HG03521 (cell line): Measurements from ENCODE around the gene CWC27.
"Not testable (repeated sequence)": the region's sequence is repeated elsewhere in the genome, so short reads cannot be mapped to it uniquely, and the experiment has no call there.

Experiments used
- ATAC-seq: cut with Tn5 transposase; IDR thresholded peaks from one replicate; pipeline ENCODE4 v1.9.1; 2021; ENCODE audit warnings: mild to moderate bottlenecking, moderate library complexity; ENCODE audit not compliant: unreplicated experiment

The CWC27 gene

DNA sequence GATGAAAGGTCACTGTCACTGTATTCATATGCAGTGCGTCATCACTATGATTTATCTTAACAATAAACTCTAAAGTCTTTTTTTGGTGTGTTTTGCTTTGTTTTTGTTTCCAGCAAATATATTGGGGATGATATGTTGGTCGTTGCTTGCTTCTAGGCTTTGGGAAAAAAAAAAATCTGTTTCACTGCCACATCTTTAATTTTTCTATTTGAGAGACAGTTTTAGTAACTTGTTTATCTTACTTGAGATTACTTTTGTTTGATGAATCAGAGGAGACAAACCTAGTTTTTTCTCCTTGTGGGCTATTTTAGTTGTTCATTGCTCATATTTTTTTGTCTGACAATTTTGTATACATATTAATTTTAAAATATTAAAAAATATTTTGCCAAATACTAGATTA lies 19.4 kb downstream of the CWC27 start:
- ATAC-seq: no peak

DNA sequence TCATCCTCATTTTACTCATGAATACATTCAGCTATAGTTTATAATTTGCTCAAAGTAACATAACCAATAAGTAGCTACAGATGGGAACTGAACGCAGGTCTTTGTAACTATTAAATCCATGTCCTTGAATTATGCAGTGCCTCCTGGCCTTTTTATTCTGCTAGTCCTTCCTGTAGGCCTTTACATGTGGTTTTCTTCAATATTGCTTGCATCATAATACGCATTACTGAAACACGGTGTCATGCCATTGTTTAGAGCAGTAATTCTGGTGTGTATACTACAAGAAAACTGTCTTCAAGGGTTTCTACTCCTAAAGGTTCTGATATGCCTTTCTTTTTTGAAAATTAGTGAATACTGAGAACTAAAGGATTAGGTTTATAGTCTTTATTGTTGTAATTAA lies 20.7 kb downstream of the CWC27 start:
- ATAC-seq: no peak

DNA sequence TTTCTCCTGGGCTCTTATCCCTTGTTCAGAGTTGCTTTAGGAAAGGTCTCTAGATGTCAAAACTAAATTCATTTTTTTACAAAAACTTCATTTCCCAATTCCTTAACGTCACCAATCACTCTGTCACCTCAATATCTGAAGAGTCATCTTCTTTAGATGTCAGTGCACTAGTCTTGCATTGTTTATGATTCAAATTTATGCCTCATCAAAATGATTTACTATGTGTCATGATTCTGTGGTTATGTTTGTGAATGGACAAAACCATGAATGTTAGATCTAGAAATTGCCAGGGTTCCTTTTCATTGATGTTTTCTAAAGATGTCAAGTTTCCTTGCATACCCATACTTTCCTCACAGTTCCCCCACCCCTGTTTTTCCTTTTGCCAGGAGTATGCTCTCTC lies 21.5 kb downstream of the CWC27 start:
- ATAC-seq: no peak

DNA sequence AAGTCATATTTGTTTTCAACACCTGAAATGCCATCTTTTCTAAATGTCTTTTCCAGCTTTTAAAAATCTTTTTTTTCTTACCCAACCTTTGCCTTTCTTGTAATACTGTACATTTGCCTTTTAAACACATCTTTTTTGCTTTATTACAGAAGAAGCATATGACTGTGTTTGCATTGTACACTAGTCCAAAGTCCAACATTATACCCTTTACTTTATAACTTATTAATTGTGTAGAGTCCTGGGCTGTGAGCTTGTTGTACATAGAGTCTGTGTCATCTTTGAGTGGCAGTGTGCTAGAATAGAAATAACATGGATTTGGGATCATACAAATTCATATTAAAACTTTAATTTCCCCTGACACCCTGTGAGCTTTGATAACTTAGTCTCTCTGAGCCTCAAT lies 23.7 kb downstream of the CWC27 start:
- ATAC-seq: no peak

DNA sequence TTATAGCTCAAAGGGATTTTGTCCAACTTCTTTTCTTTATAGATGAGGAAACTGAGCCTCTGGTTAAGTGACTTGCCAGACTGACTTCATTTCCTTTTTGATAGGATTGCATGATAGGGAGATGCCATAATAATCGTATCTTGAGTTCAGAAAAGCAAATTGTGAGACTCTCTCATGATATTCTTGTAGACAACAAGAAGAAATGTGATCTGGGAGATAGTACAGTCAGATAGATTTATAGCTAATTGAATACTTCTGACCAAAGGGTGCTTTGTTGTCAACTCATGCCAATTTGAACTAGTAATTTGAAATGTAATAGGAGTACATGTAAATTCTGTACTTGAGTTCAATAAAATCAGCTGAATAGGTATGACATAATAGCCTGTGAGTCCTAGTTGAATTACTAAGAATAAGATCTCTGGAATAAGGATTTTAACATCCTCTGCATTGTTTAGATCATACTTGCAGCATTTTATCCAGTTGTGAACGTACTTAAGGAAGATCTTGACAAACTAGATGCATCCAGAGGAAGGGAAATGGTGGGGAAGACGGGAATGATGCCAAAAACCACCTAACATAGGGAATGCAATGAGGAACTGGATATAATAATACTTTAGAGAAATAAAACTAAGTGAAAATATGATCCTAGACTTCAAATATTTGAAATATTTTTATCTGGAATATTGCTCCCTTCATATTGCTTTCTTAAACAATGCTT lies 25.5 kb downstream of the CWC27 start:
- no peak for ATAC-seq

DNA sequence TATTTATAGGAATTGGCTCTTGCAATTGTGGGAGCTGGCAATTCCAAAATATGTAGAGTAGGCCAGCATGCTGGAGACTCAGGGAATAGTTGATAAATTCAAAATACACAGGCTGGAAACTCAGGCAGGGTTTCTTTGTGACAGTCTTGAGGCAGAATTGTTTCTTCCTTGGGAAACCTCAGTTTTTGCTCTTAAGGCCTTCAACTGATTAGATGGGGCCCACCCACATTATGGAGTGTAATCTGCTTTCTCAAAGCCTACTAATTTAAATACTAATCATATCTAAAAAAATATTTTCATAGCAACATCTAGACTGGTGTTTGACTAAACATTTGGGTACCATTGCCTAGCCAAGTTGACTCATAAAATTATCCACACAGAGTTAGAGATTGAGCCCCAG lies 27.6 kb downstream of the CWC27 start:
- ATAC-seq: no peak

DNA sequence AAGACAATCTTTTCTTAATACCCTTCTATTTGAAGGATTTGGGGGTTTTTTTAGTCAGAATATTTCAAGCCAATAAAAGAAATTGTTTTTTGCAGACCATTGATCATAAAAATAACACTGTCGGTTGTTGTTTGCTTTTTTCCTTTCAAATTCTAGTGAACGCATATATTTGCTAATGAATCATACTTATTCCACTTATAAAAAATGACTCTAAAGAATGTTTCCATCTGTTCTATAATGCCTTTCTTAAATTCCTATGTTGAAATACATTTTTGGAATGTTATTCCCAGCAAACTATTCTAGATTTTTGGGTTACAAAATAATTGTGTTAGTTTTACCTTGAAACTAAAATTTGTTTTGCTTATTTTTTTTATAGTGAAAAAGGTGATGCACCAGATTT lies 32.2 kb downstream of the CWC27 start:
- no peak for ATAC-seq

DNA sequence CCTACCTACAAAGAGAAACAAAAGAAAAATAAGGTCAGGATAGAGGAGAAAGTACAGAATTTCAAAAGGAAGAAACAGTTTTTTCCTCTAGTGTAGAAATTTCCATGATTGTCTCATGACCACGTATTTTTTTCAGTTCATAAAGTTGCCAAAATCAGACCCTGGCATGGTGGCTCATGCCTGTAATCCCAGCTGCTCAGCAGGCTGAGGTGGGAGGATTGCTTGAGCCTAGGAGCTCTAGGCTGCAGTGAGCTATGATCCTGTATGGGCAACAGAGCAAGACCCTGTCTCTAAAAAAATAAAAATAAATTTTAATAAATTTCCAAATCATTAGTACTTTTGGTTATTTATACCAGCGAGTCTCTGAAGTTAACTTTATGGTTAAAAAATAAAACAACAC lies 37.8 kb downstream of the CWC27 start:
- no peak for ATAC-seq

DNA sequence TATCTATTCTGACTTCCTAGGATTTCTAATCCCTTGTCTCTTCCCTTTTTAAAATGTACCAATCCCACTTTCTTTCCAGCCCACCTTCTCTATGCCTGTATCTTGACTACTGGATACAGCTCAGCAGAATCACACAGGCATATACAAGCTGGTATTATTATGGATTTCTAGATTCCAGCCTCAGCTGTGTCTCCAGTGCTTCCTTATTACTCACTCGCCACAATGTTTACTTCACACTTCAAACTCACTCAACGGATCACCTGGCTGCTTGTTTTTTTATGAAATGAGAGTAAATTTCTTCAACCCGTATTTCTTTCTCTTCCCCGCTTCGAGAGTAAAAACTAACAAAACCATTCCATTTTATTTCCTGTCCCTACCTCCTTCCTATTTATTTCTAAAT lies 38.8 kb downstream of the CWC27 start:
- no peak for ATAC-seq

DNA sequence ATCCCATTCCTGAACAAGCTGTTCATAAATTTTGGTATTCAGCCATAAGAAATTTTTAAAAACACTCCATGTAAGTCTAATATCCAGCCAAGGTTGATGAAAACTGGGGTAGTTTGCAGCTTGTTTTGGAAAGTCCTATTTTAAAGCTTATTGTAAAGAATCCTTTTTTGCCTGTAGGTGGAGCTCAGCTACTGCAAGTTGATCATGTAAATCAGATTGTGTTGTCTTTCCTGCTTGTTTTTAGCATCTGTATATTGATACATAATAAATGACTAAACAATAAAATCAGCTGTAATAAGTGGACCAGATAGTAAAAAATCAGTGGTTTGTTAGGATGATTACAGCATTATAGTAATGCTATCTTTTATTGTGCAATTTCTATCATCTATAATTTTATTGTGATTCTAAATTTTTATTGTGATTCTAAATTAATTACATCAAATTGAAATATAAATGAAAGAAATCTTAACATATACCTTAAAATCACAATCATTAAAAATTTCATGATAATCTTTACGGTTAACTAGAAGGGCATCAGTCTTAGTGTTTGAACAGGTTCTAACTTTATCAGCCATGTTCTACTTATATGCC lies 42.4 kb downstream of the CWC27 start:
- ATAC-seq: peak; percentile 41

DNA sequence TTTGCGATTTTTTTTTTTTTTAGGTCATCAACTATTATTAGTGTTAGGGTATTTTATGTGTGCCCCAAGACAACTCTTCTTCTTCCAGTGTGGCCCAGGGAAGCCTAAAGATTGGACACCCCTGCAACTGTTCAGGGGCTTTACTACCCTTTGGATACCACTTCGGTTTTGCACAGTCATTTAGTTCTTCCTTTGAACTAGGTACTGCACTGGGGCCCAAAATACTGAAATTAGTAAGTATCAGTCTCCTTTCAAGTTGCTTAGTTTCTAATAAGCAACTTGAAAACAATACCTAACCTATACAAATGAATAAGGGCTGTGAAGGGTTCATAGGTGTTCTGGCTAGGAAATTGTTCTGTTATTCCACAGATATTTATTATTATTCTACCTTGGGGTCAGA lies 45.3 kb downstream of the CWC27 start:
- ATAC-seq: peak; percentile 94

DNA sequence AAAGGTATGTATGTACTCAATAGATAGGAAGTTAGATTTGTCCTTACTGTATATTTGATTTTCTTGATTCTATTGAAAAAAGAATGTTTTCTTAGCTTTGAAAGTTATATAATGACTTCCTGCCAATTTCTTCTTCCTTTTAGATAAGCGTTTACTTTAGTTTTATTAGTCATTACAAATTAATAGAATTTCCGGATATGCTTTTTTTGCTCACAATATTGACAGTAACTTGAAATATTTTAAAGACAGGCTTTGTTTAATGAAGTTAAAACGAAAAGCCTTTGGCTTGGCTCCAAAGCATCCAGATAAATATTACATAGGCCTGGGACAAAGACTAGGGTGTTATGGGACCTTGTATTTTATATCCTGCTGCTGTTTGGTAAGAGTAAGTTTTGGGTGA lies 49.5 kb downstream of the CWC27 start:
- no peak for ATAC-seq

DNA sequence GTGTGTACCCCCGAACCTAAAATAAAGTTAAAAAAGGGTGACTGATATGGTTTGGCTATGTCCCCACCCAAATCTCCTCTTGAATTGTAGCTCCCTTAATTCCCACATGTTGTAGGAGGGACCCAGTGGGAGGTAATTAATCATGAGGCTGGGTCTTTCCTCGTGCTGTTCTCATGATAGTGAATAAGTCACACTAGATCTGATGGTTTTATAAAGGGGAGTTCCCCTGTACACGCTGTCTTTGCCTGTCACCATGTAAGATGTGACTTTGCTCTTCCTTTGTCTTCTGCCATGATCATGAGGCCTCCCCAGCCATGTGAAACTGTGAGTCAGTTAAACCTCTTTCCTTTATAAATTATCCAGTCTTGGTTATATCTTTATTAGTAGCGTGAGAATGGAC lies 50.6 kb downstream of the CWC27 start:
- not testable (repeated sequence) for ATAC-seq

DNA sequence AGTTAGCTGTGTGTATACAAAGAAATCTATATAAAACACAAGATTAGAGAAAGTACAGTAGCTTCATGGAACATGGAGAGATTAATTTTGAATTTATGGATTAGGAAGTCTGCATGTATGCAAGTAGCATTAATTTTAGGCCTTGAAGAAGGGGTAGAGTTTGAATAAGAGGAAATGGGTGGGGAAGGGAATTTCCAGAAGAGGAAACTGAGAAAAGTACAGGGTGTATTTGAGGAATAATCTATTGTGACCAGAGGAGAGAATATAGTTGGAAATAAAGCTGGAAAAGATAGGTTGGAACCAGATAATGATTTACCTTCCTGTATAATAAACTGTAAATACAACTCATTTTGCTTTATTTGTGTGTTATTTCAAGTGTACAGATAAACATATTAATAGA lies 53.6 kb downstream of the CWC27 start:
- ATAC-seq: no peak

DNA sequence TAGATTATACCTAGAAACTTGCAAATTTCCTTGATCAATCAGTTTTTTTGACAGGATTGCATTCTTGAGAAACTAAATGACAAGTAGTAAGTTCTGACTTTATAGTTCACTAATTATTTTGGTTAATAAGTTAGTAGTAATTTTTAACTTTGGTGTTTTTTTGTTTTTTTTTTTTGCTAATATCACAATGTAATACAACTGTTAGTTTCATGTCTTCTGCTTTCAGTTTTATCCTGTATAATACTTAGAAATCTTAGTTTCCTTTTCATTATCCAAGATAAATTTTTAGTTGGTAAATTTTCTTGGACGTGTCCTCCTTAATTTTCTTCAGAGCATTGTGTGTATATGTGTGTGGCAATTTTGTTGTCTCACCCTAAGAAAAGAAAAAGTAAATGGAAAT lies 57.8 kb downstream of the CWC27 start:
- no peak for ATAC-seq

DNA sequence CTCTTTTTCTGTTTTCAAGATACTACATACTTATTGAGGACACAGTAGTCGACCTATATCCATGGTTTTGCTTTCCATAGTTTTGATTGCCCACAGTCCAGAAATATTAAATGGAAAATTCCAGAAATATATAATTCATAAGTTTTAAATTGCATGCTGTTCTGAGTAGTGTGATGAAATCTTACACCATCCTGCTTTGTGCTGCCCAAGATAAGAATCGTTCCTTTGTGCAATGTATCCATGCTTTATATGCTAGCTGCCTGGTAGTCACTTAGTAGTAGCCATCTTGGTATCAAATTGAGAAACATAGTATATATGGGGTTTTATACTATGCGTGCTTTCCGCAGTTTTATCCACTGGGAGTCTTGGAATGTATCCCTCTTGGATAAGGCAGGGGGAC lies 59.0 kb downstream of the CWC27 start:
- ATAC-seq: no peak

DNA sequence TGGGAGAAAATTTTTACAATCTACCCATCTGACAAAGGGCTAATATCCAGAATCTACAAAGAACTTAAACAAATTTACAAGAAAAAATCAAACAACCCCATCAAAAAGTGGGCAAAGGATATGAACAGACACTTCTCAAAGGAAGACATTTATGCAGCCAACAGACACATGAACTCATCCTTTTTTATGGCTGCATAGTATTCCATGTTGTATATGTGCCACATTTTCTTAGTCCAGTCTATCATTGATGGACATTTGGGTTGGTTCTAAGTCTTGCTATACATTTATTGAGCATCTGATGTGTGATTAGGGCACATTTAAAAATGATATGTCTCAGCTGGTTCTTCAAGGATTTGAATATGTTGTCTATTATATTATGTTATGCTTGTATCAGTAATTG lies 61.9 kb downstream of the CWC27 start:
- ATAC-seq: not testable (repeated sequence)

DNA sequence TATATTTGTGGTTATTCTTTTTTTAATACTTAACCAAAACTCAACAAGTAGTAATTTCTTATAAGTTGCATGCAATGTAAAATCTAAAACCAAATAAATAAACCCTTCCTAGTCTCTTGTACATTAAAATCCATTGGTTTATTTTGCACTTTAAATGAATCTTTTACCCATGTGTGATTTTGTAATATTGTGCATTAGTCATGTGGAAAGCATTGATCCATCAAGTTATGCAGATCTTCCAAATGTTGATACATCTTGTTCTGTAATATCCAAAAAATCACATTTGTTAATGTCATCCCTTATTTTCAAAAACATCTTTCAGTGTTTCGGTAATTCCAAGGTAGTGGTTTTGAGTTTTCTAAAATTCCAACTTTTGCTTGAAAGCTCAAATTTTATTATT lies 63.3 kb downstream of the CWC27 start:
- ATAC-seq: no peak

DNA sequence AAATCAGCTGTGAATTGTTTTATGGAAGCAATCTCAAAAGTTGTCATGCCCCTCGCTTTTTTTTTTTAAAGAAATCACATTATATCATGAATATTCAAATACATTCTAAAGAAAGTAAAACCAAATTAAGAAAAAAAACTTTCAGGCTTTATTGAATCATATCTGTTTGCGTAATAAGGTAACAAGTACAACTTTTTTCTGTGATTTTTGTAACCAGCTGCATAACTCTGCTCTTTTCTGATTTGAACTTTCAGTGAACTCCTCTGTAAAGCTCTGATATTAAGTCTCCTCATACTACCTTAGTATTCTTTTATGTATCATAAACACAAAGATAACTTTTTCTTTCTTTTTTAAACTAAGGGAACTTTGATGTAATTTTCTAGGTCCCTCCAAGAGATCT lies 65.3 kb downstream of the CWC27 start:
- ATAC-seq: no peak

DNA sequence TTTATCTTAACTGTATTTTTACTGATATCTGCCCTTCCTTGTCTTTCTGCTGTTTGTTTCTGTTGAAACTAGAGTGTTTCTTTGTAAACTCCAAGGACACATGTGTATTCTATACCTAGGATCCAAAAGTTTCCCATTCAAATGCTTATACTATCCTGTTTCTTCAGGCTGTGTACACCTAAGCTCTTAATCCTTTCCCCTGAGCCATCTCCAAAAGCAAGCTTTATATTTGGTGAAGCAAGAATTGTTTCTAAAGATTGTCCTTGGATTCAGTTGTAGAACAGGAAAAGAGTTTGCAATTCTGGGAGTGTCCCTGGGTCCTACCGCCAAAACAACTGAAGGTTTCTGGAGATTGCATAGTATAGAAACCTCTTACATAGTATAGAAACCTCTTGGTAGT lies 65.9 kb downstream of the CWC27 start:
- ATAC-seq: no peak

DNA sequence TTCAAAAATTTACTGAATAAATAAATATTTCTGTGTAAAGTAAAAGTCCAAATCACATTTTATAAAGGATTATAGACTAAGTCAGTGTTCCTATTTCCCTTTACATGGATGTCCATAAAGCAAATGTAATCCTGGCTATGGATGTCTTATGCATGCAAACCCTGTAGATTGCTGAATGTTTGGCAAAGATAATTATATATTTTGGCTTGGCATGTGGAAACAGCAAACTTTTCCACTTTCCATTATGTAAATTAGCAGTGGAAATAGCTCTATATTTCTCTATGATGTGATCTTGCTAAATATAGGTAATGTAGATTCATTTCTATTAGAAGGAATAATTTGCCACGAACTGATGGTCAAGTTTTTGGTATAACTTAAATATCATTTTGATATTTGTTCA lies 66.5 kb downstream of the CWC27 start:
- ATAC-seq: no peak

DNA sequence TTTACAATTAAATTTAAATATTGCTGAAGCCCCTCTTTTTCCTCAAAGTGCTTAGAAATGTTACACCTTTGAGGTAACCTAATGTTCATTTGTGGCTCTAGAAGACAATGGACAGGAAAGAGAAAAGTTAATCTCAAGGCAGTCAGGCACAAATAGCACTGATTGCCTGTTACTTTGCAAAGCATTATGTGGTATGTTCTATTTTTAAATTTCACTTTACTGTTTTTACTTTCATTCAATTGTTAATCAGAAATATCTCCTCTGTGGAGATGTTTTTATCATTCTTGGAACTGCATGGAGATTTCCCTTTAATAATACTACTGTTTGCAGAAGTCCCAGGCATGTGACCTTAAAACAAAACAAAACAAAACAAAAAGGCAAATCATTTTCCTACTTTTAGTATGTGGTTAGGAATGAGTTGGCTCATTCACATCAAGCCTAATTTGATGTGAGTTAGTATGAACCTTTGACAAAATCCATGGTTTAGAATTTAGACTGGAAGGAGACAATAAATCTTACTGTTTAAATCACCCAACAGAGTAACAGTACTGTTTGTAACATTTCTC lies 67.5 kb downstream of the CWC27 start:
- ATAC-seq: no peak

DNA sequence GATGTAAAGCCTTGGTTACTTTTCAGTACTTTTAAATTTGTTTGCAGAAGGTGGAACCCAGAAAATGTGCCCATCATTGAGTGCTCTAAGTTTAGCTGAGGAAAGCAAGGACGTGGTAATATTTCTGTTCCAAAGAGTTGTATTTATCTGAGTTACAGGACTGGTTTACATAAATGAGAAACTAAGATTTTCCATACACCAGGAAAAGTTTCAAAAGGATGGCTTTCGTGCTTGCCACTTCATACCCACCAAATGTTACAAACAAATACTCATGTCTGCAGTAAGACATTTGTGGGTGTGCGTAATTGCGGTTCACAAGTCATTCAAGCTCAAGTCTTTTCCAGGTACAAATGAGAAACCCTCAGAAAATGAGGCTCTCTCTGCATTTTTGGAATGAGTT lies 68.1 kb downstream of the CWC27 start:
- ATAC-seq: no peak
